K562 (cell line): ENCODE results near the gene SFTPB. TPM values are rescaled to one million over a fixed set of nuclear protein-coding genes. Genes with fewer than 3 reads are reported as not detected.
A peak's percentile ranks its signal among the peaks of the same experiment; 100 is the strongest.

Experiments
- ATAC-seq: fragments of 200-7000 bp; cut with Tn5 transposase; 3 replicates; pipeline ENCODE4 v1.9.1; 2020; ENCODE audit warnings: moderate library complexity
- BruUV-seq: library from RNA; stranded (reverse); fragments of 400-500 nt; replicated peaks from 2 replicates; lab custom pipeline; 2021; lab: Mats Ljungman, UMichigan
- CTCF ChIA-PET: fragments of 300-600 bp; formaldehyde crosslinking; extraction: SDS; loops from one replicate; lab custom pipeline; 2021; ENCODE audit warnings: low intra/inter-chr PET ratio; lab: Yijun Ruan, JAX
- POLR2A ChIA-PET: fragments of 300-600, 350-650 bp; sonication (Branson Sonifier 250); formaldehyde crosslinking; extraction: SDS; loops from one replicate; lab custom pipeline; 2021; ENCODE audit warnings: antibody characterized with exemption, inconsistent platforms; lab: Yijun Ruan, JAX
- DNase-seq, 4 experiments: peaks; one replicate each; pipeline versions ENCODE4 v3.0.0 to v3.0.0-alpha.2; 2011 to 2018; ENCODE audit warnings: low spot score in 3 of 4, mixed read lengths in 3 of 4; ENCODE audit errors: extremely low read depth in 1 of 4
- FAIRE-seq: peaks from 2 replicates; lab custom pipeline; 2011; peaks lifted over from hg19 to GRCh38; lab: Jason Lieb, UNC
- H2AFZ ChIP-seq: 2 replicates; pipeline ENCODE4 v1.6.0; 2011; ENCODE audit warnings: low read depth, low read length, control low read depth, inconsistent platforms
- H3K27ac ChIP-seq: fragments of 200-600 bp; 3 replicates; pipeline ENCODE4 v1.8.0; 2011; ENCODE audit warnings: low read depth, mild to moderate bottlenecking, control low read depth, inconsistent platforms, low read length, moderate library complexity, mixed read lengths; ENCODE audit errors: extremely low read depth
- H3K27me3 ChIP-seq, 2 experiments: fragments of 300-600 bp in 1 of 2; 2 replicates in 1 of 2; 3 replicates in 1 of 2; pipeline versions ENCODE4 v1.6.0 to v1.8.0; 2011; ENCODE audit warnings: inconsistent platforms in 2 of 2, low read length in 2 of 2, mild to moderate bottlenecking in 1 of 2, mixed read lengths in 1 of 2, moderate library complexity in 1 of 2; ENCODE audit not compliant: control insufficient read depth in 2 of 2, insufficient read depth in 2 of 2
- H3K36me3 ChIP-seq: fragments of 300-600 bp; 3 replicates; pipeline ENCODE4 v1.8.0; 2011; ENCODE audit warnings: mild to moderate bottlenecking, low read length, inconsistent platforms; ENCODE audit not compliant: control insufficient read depth, insufficient read depth
- H3K4me1 ChIP-seq, 2 experiments: fragments of 200-600 bp in 1 of 2; replicated peaks in 1 of 2; 2 replicates in 1 of 2; 3 replicates in 1 of 2; pipeline versions ENCODE4 v1.5.1 to v1.8.0; 2011; ENCODE audit warnings: inconsistent platforms in 2 of 2, low read length in 2 of 2, mild to moderate bottlenecking in 1 of 2, mixed read lengths in 1 of 2, moderate library complexity in 1 of 2; ENCODE audit not compliant: control insufficient read depth in 2 of 2, insufficient read depth in 2 of 2
- H3K4me2 ChIP-seq: 2 replicates; pipeline ENCODE4 v1.6.1; 2011; ENCODE audit warnings: low read length, control low read depth, inconsistent platforms, mixed read lengths; ENCODE audit not compliant: insufficient read depth
- H3K4me3 ChIP-seq: fragments of 200-600 bp; sonication (generic), shearing (Covaris generic); 2 replicates; pipeline ENCODE4 v1.5.1; 2016; ENCODE audit warnings: control low read depth, inconsistent platforms
- H3K79me2 ChIP-seq: fragments of 200-600 bp; 3 replicates; pipeline ENCODE4 v1.8.0; 2011; ENCODE audit warnings: low read length, inconsistent platforms; ENCODE audit not compliant: control insufficient read depth, insufficient read depth
- H3K9ac ChIP-seq, 2 experiments: 2 replicates each; pipeline versions ENCODE4 v1.6.0 to v1.6.1; 2011; ENCODE audit warnings: low read depth in 2 of 2, low read length in 2 of 2, control low read depth in 1 of 2, inconsistent platforms in 1 of 2, mild to moderate bottlenecking in 1 of 2, mixed read lengths in 1 of 2; ENCODE audit not compliant: insufficient read depth in 1 of 2
- H3K9me1 ChIP-seq: one replicate; pipeline ENCODE4 v1.6.0; 2011; ENCODE audit warnings: inconsistent platforms, mild to moderate bottlenecking, low read length, moderate library complexity; ENCODE audit not compliant: control insufficient read depth, insufficient read depth
- H3K9me3 ChIP-seq: replicated peaks from 2 replicates; pipeline ENCODE4 v1.5.1; 2011; ENCODE audit warnings: low read depth, low read length, inconsistent platforms; ENCODE audit not compliant: control insufficient read depth, insufficient read depth
- H4K20me1 ChIP-seq: replicated peaks from 2 replicates; pipeline ENCODE4 v1.6.1; 2011; ENCODE audit warnings: low read length, inconsistent platforms, mixed read lengths; ENCODE audit not compliant: control insufficient read depth, insufficient read depth
- CTBP1 ChIP-seq: fragments of 450-650 bp; IDR thresholded peaks from 2 replicates; pipeline ENCODE4 v1.6.1; 2016; ENCODE audit warnings: borderline replicate concordance
- HMG20B ChIP-seq: fragments of 250-450 bp; sonication (Bioruptor Pico); IDR thresholded peaks from 2 replicates; pipeline ENCODE4 v1.5.0; 2021; ENCODE audit warnings: mild to moderate bottlenecking
- JUNB ChIP-seq: fragments of 450-650 bp; formaldehyde crosslinking; conservative IDR thresholded peaks from 2 replicates; pipeline ENCODE4 v1.4.0; 2020; ENCODE audit warnings: mild to moderate bottlenecking
- MLLT1 ChIP-seq, 2 experiments: fragments of 450-650 bp; IDR thresholded peaks; 2 replicates each; pipeline ENCODE4 v1.6.1; 2016
- PBX2 ChIP-seq, 2 experiments: IDR thresholded peaks in 1 of 2; conservative IDR thresholded peaks in 1 of 2; 2 replicates each; pipeline ENCODE4 v1.6.1; 2016; ENCODE audit warnings: low read depth in 2 of 2, mild to moderate bottlenecking in 1 of 2, missing compliant biosample characterization in 1 of 2, missing genetic modification characterization in 1 of 2, moderate library complexity in 1 of 2
- PRPF4 ChIP-seq: fragments of 200-400 bp; formaldehyde crosslinking; IDR thresholded peaks from one replicate; pipeline ENCODE4 v1.6.1; 2017; ENCODE audit warnings: low read length, low read depth, mild to moderate bottlenecking; ENCODE audit not compliant: insufficient read depth, poor library complexity, severe bottlenecking
- RBM14 ChIP-seq: fragments of 200-400 bp; formaldehyde crosslinking; IDR thresholded peaks from 2 replicates; pipeline ENCODE4 v1.6.1; 2018; ENCODE audit warnings: low read depth, mild to moderate bottlenecking, low read length, moderate library complexity, borderline replicate concordance; ENCODE audit not compliant: insufficient read depth
- RBM34 ChIP-seq: fragments of 200-400 bp; formaldehyde crosslinking; IDR thresholded peaks from 2 replicates; pipeline ENCODE4 v1.6.1; 2018; ENCODE audit warnings: low read length, borderline replicate concordance; ENCODE audit not compliant: insufficient read depth
- RNF219 ChIP-seq: fragments of 250-450 bp; sonication (Bioruptor Pico); IDR thresholded peaks from 2 replicates; pipeline ENCODE4 v1.5.0; 2022; ENCODE audit warnings: mild to moderate bottlenecking
- THRAP3 ChIP-seq: fragments of 450-650 bp; IDR thresholded peaks from 2 replicates; pipeline ENCODE4 v1.6.1; 2016; ENCODE audit warnings: mild to moderate bottlenecking, inconsistent platforms, borderline replicate concordance
- ZNF316 ChIP-seq: fragments of 450-650 bp; IDR thresholded peaks from 2 replicates; pipeline ENCODE4 v1.6.1; 2016
- ZNF79 ChIP-seq: fragments of 250-450 bp; sonication (Bioruptor Pico); IDR thresholded peaks from 2 replicates; pipeline ENCODE4 v1.4.0; 2020; ENCODE audit warnings: low read depth, mild to moderate bottlenecking, moderate library complexity
- WGBS: fragments of 100-300 bp; shearing (Covaris generic); methylation state at CpG from one replicate; pipeline ENCODE4 v1.1.6; 2016; ENCODE audit warnings: low coverage, mixed read lengths; ENCODE audit not compliant: insufficient coverage; ENCODE audit errors: missing lambda C conversion rate; 5-methylcytosine and 5-hydroxymethylcytosine counted together
- in situ Hi-C: fragments of 300-500 bp; cut with MboI; formaldehyde crosslinking; loops from 4 replicates; pipeline ENCODE4 v1.15.0; 2018; ENCODE audit warnings: inconsistent platforms, mixed read lengths
- intact Hi-C: fragments of 100-400 bp; cut with micrococcal nuclease; formaldehyde crosslinking; loops from 2 replicates; pipeline ENCODE4 v1.14.2; 2022
- polyA plus RNA-seq, 8 experiments: library from polyadenylated mRNA; depleted of rRNA in 4 of 8; stranded (reverse) in 5 of 8; unstranded in 3 of 8; fragments of >200 nt; fragmentation: Nextera tagmentation in 2 of 8; fragmentation: Illumina TruSeq in 1 of 8; extraction: Ambion mirVana in 2 of 8; extraction: Trizol in 1 of 8; gene quantifications; 2 replicates each; pipeline versions ENCODE4 v1.2.1 to v1.2.3, GENCODE V29; 2011 to 2014; ENCODE audit warnings: inconsistent platforms in 1 of 8, missing spikeins in 1 of 8
- total RNA-seq, 7 experiments: library from RNA; depleted of rRNA in 6 of 7; stranded (reverse); fragments of >200 nt in 6 of 7; fragmentation: Illumina TruSeq in 2 of 7; extraction: Trizol in 2 of 7; gene quantifications; 2 replicates each; pipeline versions ENCODE4 v1.2.1 to v1.2.3, GENCODE V29; 2011 to 2021; ENCODE audit warnings: low replicate concordance in 1 of 7
- TF ChIP-seq, protein P1 (sequence below): sonication (generic); formaldehyde crosslinking; IDR thresholded peaks from 2 replicates; pipeline ENCODE4 v1.8.1; 2022; ENCODE audit warnings: missing genetic modification reagents

The SFTPB gene
- total and polyA plus RNA-seq, 9 of the 15 experiments (the other 6 are each of a cell fraction or from before 2014, with no cell fraction given) = 0.03 to 7.0 TPM; not detected in 7

- CTCF ChIA-PET = interaction anchor here (0.6 to 1.0 kb wide), 2 partner anchors 26 to 536 kb away, joined by 3 to 5 read pairs; no protein-coding TSS in a partner anchor
- WGBS = 44% methylated on average over 2 of the region's 2 CpGs
- no peak overlapping the region for H2AFZ ChIP-seq
- ATAC-seq = peak; percentile 47
- no peak overlapping the region for H3K27ac ChIP-seq
- in situ Hi-C loops = no loop called here
- H3K4me3 ChIP-seq = no peak overlapping the region
- no peaks in the 10 kb centered on the region for H3K9me3 ChIP-seq
- H3K36me3 ChIP-seq = no peaks in the 10 kb centered on the region
- H3K9ac ChIP-seq = no peak overlapping the region; a peak in 1 of 4 replicates
- no peaks in the 10 kb centered on the region for H3K79me2 ChIP-seq
- H4K20me1 ChIP-seq = no peaks in the 10 kb centered on the region
- no TSS peak for BruUV-seq
- DNase-seq = no peak
- peaks cover 0 to 9% of the 10 kb centered on the region in 2 experiments; a peak in 2 of 5 replicates for H3K27me3 ChIP-seq
- no peak overlapping the region for H3K4me2 ChIP-seq
- intact Hi-C loops = loop anchor here (2.0 to 5.0 kb wide), 2 partner anchors 69 to 288 kb away; partner anchors contain the start of gene SH2D6
- no peaks in the 10 kb centered on the region for H3K9me1 ChIP-seq
- no peak for FAIRE-seq
- peaks cover under 1 to 22% of the 10 kb centered on the region in 2 experiments; a peak in 4 of 5 replicates for H3K4me1 ChIP-seq
- POLR2A ChIA-PET = interaction anchor here (0.6 to 1.6 kb wide), 3 partner anchors 9 to 100 kb away, joined by 3 to 4 read pairs (median 4); no protein-coding TSS in a partner anchor
- TF ChIP-seq RBM34 = no peak
- no peak for TF ChIP-seq HMG20B (CRISPR knock-in tag)
- no peak for TF ChIP-seq JUNB
- no peak for TF ChIP-seq PRPF4
- TF ChIP-seq, protein P1, sequence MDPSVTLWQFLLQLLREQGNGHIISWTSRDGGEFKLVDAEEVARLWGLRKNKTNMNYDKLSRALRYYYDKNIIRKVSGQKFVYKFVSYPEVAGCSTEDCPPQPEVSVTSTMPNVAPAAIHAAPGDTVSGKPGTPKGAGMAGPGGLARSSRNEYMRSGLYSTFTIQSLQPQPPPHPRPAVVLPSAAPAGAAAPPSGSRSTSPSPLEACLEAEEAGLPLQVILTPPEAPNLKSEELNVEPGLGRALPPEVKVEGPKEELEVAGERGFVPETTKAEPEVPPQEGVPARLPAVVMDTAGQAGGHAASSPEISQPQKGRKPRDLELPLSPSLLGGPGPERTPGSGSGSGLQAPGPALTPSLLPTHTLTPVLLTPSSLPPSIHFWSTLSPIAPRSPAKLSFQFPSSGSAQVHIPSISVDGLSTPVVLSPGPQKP (CRISPR knock-in tag) = no peak
- no peak for TF ChIP-seq ZNF316
- TF ChIP-seq CTBP1 = peak; percentile 22; the same call in 1 of the 2 replicates
- no peak for TF ChIP-seq PBX2 (CRISPR knock-in tag; IDR thresholded peaks at IDR 0.05; ENCODE audit: low read depth)
- no peak for TF ChIP-seq PBX2 (tag; conservative IDR thresholded peaks at IDR 0.05; ENCODE audit: low read depth)
- TF ChIP-seq THRAP3 = no peak
- TF ChIP-seq RNF219 = no peak
- TF ChIP-seq RBM14 = no peak
- TF ChIP-seq ZNF79 (CRISPR knock-in tag) = no peak
- no peak for TF ChIP-seq MLLT1 (IDR thresholded peaks at IDR 0.05)
Measured at GRCh38 chr2:85705680-85706039, 37.7 kb upstream of the SFTPB start.
